Tibial nerve (tissue), 4 donors: ENCODE measurements around the gene KLC3. TPM values are rescaled to one million over a fixed set of nuclear protein-coding genes. Genes with fewer than 3 reads are reported as not detected.
"Not testable (repeated sequence)": the region's sequence is repeated elsewhere in the genome, so short reads cannot be mapped to it uniquely, and the experiment has no call there.

Experiments
- DNase-seq, 2 donors: peaks; one replicate each; pipeline ENCODE4 v3.0.0-alpha.2; 2019; ENCODE audit warnings: low spot score in 2 of 2
- H3K27ac ChIP-seq, 4 donors: fragments of 200-600 bp; sonication (generic) in 3 of 4; one replicate each; pipeline ENCODE4 v1.5.1; 2017 to 2019; ENCODE audit warnings: mild to moderate bottlenecking in 1 of 4
- H3K27me3 ChIP-seq, 2 donors: fragments of 200-600 bp; sonication (generic) in 1 of 2; one replicate each; pipeline versions ENCODE4 v1.5.1 to v1.6.0; 2017 to 2019
- H3K36me3 ChIP-seq, 3 donors: fragments of 200-600 bp; sonication (generic); one replicate each; pipeline ENCODE4 v1.5.1; 2018 to 2019
- H3K4me1 ChIP-seq, 4 donors: fragments of 200-600 bp; sonication (generic) in 3 of 4; one replicate each; pipeline ENCODE4 v1.5.1; 2017 to 2019
- H3K4me3 ChIP-seq, 4 donors: fragments of 200-600 bp; sonication (generic) in 3 of 4; one replicate each; pipeline ENCODE4 v1.5.1; 2017 to 2019; ENCODE audit warnings: mild to moderate bottlenecking in 1 of 4, moderate library complexity in 1 of 4
- H3K9me3 ChIP-seq, 4 donors: fragments of 200-600 bp; sonication (generic) in 3 of 4; one replicate each; pipeline ENCODE4 v1.5.1; 2017 to 2019
- CTCF ChIP-seq, 5 experiments: fragments of 200-600 bp in 3 of 5; fragments of 450-650 bp in 2 of 5; sonication (generic) in 3 of 5; IDR thresholded peaks; one replicate each; pipeline ENCODE4 v1.5.1; 2016 to 2019; ENCODE audit warnings: antibody characterized with exemption in 5 of 5, mild to moderate bottlenecking in 3 of 5, moderate library complexity in 2 of 5
- EP300 ChIP-seq, 2 donors: sonication (generic); formaldehyde crosslinking; IDR thresholded peaks; one replicate each; pipeline ENCODE4 v1.6.1; 2017; ENCODE audit warnings: antibody characterized with exemption in 2 of 2, mild to moderate bottlenecking in 1 of 2
- POLR2A ChIP-seq, 2 donors: fragments of 450-650 bp; IDR thresholded peaks; one replicate each; pipeline ENCODE4 v1.6.1; 2017; ENCODE audit warnings: antibody characterized with exemption in 2 of 2, mild to moderate bottlenecking in 2 of 2, moderate library complexity in 2 of 2
- WGBS, 2 donors: methylation state at CpG; one replicate each; pipeline ENCODE4 v1.1.5; 2018; 5-methylcytosine and 5-hydroxymethylcytosine counted together
- total RNA-seq, 4 donors: library from RNA; depleted of rRNA; stranded (reverse); fragments of >200 nt; gene quantifications; one replicate each; pipeline ENCODE4 v1.1.0, GENCODE V29; 2016

KLC3 gene
- total RNA-seq, 4 donors from 2014 or later = not detected

- H3K36me3 ChIP-seq = peaks cover 0 to 20% (median 0%) of the 10 kb centered on the region in 3 donors
- no peak overlapping the region for H3K27ac ChIP-seq
- H3K9me3 ChIP-seq = peaks cover 0 to 11% (median 0%) of the 10 kb centered on the region in 4 donors
- WGBS, 2 donors = 71 to 79% methylated on average over 18 of the region's 18 CpGs
- no peaks in the 10 kb centered on the region for H3K27me3 ChIP-seq
- DNase-seq = no peak
- no peak overlapping the region for H3K4me3 ChIP-seq
- TF ChIP-seq EP300 (IDR thresholded peaks at IDR 0.05) (no peak), CTCF (IDR thresholded peaks at IDR 0.05) (no peak), POLR2A (IDR thresholded peaks at IDR 0.05) (no peak)
- no peaks in the 10 kb centered on the region for H3K4me1 ChIP-seq
Measured at GRCh38 chr19:45306518-45307027, 34.0 kb upstream of the KLC3 start.

DNA sequence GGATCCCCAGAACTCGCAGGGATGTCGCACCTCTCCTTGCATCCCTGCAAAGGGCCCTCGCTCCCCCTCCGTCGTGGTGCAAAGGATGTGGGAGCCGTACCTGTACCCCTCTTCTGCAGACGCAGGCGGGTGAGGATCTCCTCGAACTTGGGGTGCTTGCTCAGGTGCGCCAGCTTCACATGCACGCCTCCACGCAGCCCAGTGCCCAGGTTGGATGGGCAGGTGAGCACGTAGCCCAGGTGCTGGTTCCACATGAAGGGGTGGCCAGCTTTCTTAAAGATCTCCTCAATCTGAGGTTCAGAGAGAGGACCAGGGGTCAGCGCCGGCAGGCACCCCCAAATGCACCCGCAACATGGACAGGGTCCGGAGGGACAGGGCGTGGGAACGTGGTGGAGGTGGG, 33.2 kb upstream of the KLC3 start:
- Histone ChIP-seq H3K27ac (no peak overlapping the region), H3K27me3 (no peaks in the 10 kb centered on the region), H3K9me3 (peaks cover 0 to 11% (median 0%) of the 10 kb centered on the region in 4 donors), H3K4me3 (no peak overlapping the region), H3K4me1 (no peaks in the 10 kb centered on the region), H3K36me3 (peaks cover 0 to 12% (median 0%) of the 10 kb centered on the region in 3 donors)
- DNase-seq = no peak
- 89 to 92% methylated on average over 11 to 19 of the region's 19 CpGs for WGBS, 2 donors
- no peak for TF ChIP-seq EP300 (IDR thresholded peaks at IDR 0.05)
- no peak for TF ChIP-seq CTCF (IDR thresholded peaks at IDR 0.05)
- no peak for TF ChIP-seq POLR2A (IDR thresholded peaks at IDR 0.05)

DNA sequence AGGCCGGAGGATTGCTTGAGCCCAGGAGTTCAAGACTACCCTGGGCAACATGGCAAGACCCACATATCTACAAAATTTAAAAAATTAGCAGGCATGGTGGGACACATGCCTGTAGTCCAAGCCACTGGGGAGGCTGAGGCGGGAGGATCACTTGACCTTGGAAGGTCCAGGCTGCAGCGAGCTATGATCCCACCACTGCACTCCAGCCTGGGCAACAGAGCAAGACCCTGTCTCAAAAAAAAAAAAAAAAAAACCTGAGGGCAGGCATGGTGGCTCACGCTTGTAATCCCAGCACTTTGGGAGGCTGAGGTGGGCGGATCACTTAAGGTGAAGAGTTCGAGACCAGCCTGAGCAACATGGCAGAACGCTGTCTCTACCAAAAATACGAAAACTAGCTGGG, 31.2 kb upstream of the KLC3 start:
- H3K4me3 ChIP-seq, H3K4me1 ChIP-seq, H3K27me3 ChIP-seq, DNase-seq, H3K9me3 ChIP-seq, H3K27ac ChIP-seq, H3K36me3 ChIP-seq: not testable (repeated sequence)
- 94% methylated on average over 8 of the region's 8 CpGs for WGBS, 2 donors

- 30 to 33% methylated on average over 18 of the region's 18 CpGs for WGBS, 2 donors
- peaks cover 0 to 26% of the 10 kb centered on the region in 2 donors for H3K27me3 ChIP-seq
Measured at GRCh38 chr19:45311621-45312020, 28.9 kb upstream of the KLC3 start.

DNA sequence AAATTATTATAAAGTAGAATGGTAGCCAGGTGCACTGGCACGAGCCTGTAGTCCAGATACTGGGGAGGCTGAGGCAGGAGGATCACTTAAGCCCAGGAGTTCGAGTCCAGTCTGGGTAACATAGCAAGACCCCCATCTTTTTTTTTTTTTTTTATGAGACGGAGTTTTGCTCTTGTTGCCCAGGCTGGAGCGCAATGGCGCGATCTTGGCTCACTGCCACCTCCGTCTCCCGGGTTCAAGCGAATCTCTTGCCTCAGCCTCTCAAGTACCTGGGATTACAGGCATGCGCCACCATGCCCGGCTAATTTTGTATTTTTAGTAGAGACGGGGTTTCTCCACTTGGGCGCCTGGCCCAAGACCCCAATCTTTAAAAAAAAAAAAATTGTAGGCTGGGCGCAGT, 28.3 kb upstream of the KLC3 start:
- not testable (repeated sequence) for H3K4me3 ChIP-seq, H3K4me1 ChIP-seq, H3K27ac ChIP-seq, H3K9me3 ChIP-seq, DNase-seq, H3K36me3 ChIP-seq
- peaks cover 0 to 32% of the 10 kb centered on the region in 2 donors for H3K27me3 ChIP-seq
- WGBS, 2 donors = 90 to 91% methylated on average over 14 of the region's 14 CpGs

More at GRCh38 chr19:45311621-45312020, 28.9 kb upstream of the KLC3 start:
- no peak for TF ChIP-seq POLR2A (IDR thresholded peaks at IDR 0.05)
- TF ChIP-seq CTCF (IDR thresholded peaks at IDR 0.05) = no peak
- no peak for TF ChIP-seq EP300 (IDR thresholded peaks at IDR 0.05)
- no peaks in the 10 kb centered on the region for H3K4me1 ChIP-seq
- no peak overlapping the region for H3K4me3 ChIP-seq
- no peak overlapping the region for H3K27ac ChIP-seq
- no peak for DNase-seq
- H3K9me3 ChIP-seq = no peaks in the 10 kb centered on the region
- H3K36me3 ChIP-seq = no peaks in the 10 kb centered on the region

DNA sequence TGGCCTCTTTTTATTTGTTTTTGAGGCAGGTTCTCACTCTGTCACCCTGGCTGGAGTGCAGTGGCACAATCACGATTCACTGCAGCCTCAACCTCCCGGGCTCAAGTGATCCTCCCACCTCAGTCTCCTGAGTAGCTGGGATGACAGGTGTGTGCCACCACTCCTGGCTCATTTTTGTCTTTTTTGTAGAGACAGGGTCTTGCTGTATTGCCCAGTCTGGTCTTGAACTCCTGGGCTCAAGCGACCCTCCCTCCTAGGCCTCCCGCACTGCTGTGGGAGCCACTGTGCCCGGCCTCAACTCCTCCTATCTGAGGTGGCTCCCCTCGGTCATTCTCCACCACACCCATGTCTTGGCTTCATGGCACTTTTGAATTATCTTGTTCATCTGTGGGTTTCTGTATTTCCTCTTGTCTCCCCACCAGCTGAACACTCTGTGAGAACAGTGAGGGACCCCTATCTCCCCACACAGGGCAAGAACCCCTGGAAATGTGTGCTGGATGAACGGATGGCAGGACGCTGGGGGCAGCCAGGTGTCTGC, 25.8 kb upstream of the KLC3 start:
- TF ChIP-seq EP300 (IDR thresholded peaks at IDR 0.05) (no peak), POLR2A (IDR thresholded peaks at IDR 0.05) (no peak), CTCF (IDR thresholded peaks at IDR 0.05) (no peak)
- DNase-seq = no peak
- 69 to 79% methylated on average over 8 of the region's 8 CpGs for WGBS, 2 donors

More for the DNA sequence above, 25.8 kb upstream of the KLC3 start:
- Histone ChIP-seq H3K27ac (no peak overlapping the region), H3K36me3 (no peaks in the 10 kb centered on the region), H3K27me3 (peaks cover 0 to 55% of the 10 kb centered on the region in 2 donors), H3K4me1 (no peaks in the 10 kb centered on the region), H3K4me3 (no peak overlapping the region), H3K9me3 (no peaks in the 10 kb centered on the region)
